Measurements from ENCODE around the gene FANCC. TPM values are rescaled to one million over a fixed set of nuclear protein-coding genes. Genes with fewer than 3 reads are reported as not detected.

FANCC gene
- total RNA-seq, 1 experiment from 2014 or later: 19.4 TPM

- no peaks in the 10 kb centered on the region for H4K20me1 ChIP-seq (ENCODE audit: insufficient read depth)
- ATAC-seq (no peak), DNase-seq (ENCODE audit: low read depth, low spot score) (no peak)
- H3K4me3 ChIP-seq (replicated peaks in 1 of 2; ENCODE audit: low read depth in 1 of 2, low read length in 2 of 2): no peak overlapping the region
- RAD21 ChIA-PET (ENCODE audit: low non-redundant PET in 1 of 2, low total read pairs in 2 of 2, uncharacterized antibody in 2 of 2, unreplicated experiment in 2 of 2): no interaction called here
- TF ChIP-seq YY1 (IDR thresholded peaks at IDR 0.05; ENCODE audit: extremely low read depth, insufficient replicate concordance, low read depth, low read length): no peak
- CTCF ChIA-PET: no interaction called here
- no peak overlapping the region for H3K27ac ChIP-seq (ENCODE audit: low read depth, low read length)
- no peaks in the 10 kb centered on the region for H3K36me3 ChIP-seq (ENCODE audit: control insufficient read depth in 1 of 2, insufficient read depth in 2 of 2, low read length in 2 of 2)
- BruUV-seq (replicated peaks): no TSS peak
- no peak overlapping the region for H2AFZ ChIP-seq (ENCODE audit: low read depth, low read length, poor library complexity, severe bottlenecking)
- no peak overlapping the region for H3K9ac ChIP-seq (ENCODE audit: low read length)
- H3K4me2 ChIP-seq (ENCODE audit: low read length): no peak overlapping the region
- H3K9me3 ChIP-seq (ENCODE audit: control insufficient read depth in 1 of 2, insufficient read depth in 1 of 2, low read depth in 1 of 2, low read length in 2 of 2): no peaks in the 10 kb centered on the region
- H3K4me1 ChIP-seq (ENCODE audit: control insufficient read depth in 1 of 2, insufficient read depth in 2 of 2, low read length in 2 of 2): peaks cover 2 to 33% of the 10 kb centered on the region in 2 experiments; a peak in 3 of 4 replicates
- peaks cover 61% of the 10 kb centered on the region for H3K79me2 ChIP-seq (ENCODE audit: insufficient read depth, low read length)
- POLR2A ChIA-PET: no interaction called here
- H3K27me3 ChIP-seq (ENCODE audit: insufficient read depth, low read length): no peaks in the 10 kb centered on the region
- no peaks in the 10 kb centered on the region for H3K9me2 ChIP-seq (ENCODE audit: insufficient read depth)
- intact Hi-C loops (cut with micrococcal nuclease): no loop called here
Observed at GRCh38 chr9:95311961-95312360, 5.5 kb downstream of the FANCC start.

- no peak for ATAC-seq
- DNase-seq (ENCODE audit: low read depth, low spot score): no peak
- ChIA-PET POLR2A (no interaction called here), RAD21 (ENCODE audit: low non-redundant PET in 1 of 2, low total read pairs in 2 of 2, uncharacterized antibody in 2 of 2, unreplicated experiment in 2 of 2) (no interaction called here), CTCF (no interaction called here)
- Histone ChIP-seq H3K9ac (ENCODE audit: low read length) (no peak overlapping the region), H3K4me1 (ENCODE audit: control insufficient read depth in 1 of 2, insufficient read depth in 2 of 2, low read length in 2 of 2) (peaks cover 0 to 8% of the 10 kb centered on the region in 2 experiments; a peak in 2 of 4 replicates), H3K4me3 (replicated peaks in 1 of 2; ENCODE audit: low read depth in 1 of 2, low read length in 2 of 2) (no peak overlapping the region), H2AFZ (ENCODE audit: low read depth, low read length, poor library complexity, severe bottlenecking) (no peak overlapping the region), H3K9me2 (ENCODE audit: insufficient read depth) (no peaks in the 10 kb centered on the region), H3K27ac (ENCODE audit: low read depth, low read length) (no peak overlapping the region), H3K79me2 (ENCODE audit: insufficient read depth, low read length) (peaks cover 52% of the 10 kb centered on the region), H4K20me1 (ENCODE audit: insufficient read depth) (0 out of 2 replicates have a peak, but pooled peaks cover 6% of the 10 kb centered on the region), H3K27me3 (ENCODE audit: insufficient read depth, low read length) (no peaks in the 10 kb centered on the region), H3K9me3 (ENCODE audit: control insufficient read depth in 1 of 2, insufficient read depth in 1 of 2, low read depth in 1 of 2, low read length in 2 of 2) (no peaks in the 10 kb centered on the region), H3K36me3 (ENCODE audit: control insufficient read depth in 1 of 2, insufficient read depth in 2 of 2, low read length in 2 of 2) (no peaks in the 10 kb centered on the region), H3K4me2 (ENCODE audit: low read length) (no peak overlapping the region)
- intact Hi-C loops (cut with micrococcal nuclease): no loop called here
- BruUV-seq (replicated peaks): no TSS peak
- TF ChIP-seq CBX3 (IDR thresholded peaks at IDR 0.05; ENCODE audit: low read depth): no peak
- TF ChIP-seq ELF1 (IDR thresholded peaks at IDR 0.05; ENCODE audit: borderline replicate concordance, low read depth): no peak
- no peak for TF ChIP-seq EGR1 (IDR thresholded peaks at IDR 0.05; ENCODE audit: low read depth)
- no peak for TF ChIP-seq ZFX (IDR thresholded peaks at IDR 0.05)
- TF ChIP-seq CEBPB (IDR thresholded peaks at IDR 0.05; ENCODE audit: low read depth): no peak
- no peak for TF ChIP-seq FOSL1 (IDR thresholded peaks at IDR 0.05; ENCODE audit: low read depth)
- TF ChIP-seq SRF (IDR thresholded peaks at IDR 0.05; ENCODE audit: low read depth): no peak
- no peak for TF ChIP-seq EZH2 (IDR thresholded peaks at IDR 0.05)
- no peak for TF ChIP-seq ATF3 (IDR thresholded peaks at IDR 0.05)
- TF ChIP-seq ZBTB33 (IDR thresholded peaks at IDR 0.05; ENCODE audit: extremely low read depth, insufficient replicate concordance, low read length): no peak
- no peak for TF ChIP-seq RAD21 (IDR thresholded peaks at IDR 0.05; ENCODE audit: low read depth)
- no peak for TF ChIP-seq SP1 (IDR thresholded peaks at IDR 0.05; ENCODE audit: low read depth)
- TF ChIP-seq POLR2AphosphoS5 (IDR thresholded peaks at IDR 0.05; ENCODE audit: low read depth, low read length): no peak
- no peak for TF ChIP-seq JUND (IDR thresholded peaks at IDR 0.05)
- no peak for TF ChIP-seq POLR2A (IDR thresholded peaks at IDR 0.05; ENCODE audit: borderline replicate concordance, extremely low read depth, insufficient read depth, insufficient read length)
Observed at GRCh38 chr9:95307538-95307937, 10.0 kb downstream of the FANCC start.
